ENCODE data around the gene SGK2. TPM values are rescaled to one million over a fixed set of nuclear protein-coding genes. Genes with fewer than 3 reads are reported as not detected.
"Not testable (repeated sequence)": the region's sequence is repeated elsewhere in the genome, so short reads cannot be mapped to it uniquely, and the experiment has no call there.

SGK2 gene
- total RNA-seq, 1 donor from 2014 or later = 0.56 TPM

DNA sequence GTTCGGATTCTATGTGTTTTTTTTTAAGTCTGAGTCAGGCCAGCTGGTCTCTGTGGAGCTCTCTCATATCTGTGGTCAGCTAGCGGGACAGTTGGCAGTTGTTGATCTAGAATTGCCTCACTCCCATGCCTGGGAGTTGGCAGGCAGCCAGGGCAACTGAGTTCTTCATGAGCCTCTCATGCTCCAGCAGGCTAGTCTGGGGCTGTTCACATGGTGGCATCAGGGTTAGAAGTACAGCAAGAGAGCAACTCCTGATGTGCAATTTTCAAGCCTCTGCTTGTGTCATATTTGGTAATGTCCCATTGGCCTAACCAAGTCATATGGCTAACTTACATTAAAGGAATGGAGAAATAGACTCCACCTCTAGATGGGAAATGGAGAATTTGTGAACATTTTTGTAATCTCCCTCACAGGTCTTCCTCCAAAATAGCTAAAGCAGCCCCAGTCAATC, 25.2 kb downstream of the SGK2 start:
- Mint-ChIP-seq H3K27me3 (ENCODE audit: unreplicated experiment) (no peaks in the 10 kb centered on the region), H3K4me3 (ENCODE audit: unreplicated experiment) (no peak overlapping the region), H3K36me3 (ENCODE audit: unreplicated experiment) (no peaks in the 10 kb centered on the region), H3K9me3 (ENCODE audit: unreplicated experiment) (no peaks in the 10 kb centered on the region), H3K27ac (ENCODE audit: unreplicated experiment) (no peak overlapping the region), H3K4me1 (ENCODE audit: low read depth, unreplicated experiment) (no peaks in the 10 kb centered on the region)
- DNase-seq = no peak
- TF ChIP-seq, protein P1, sequence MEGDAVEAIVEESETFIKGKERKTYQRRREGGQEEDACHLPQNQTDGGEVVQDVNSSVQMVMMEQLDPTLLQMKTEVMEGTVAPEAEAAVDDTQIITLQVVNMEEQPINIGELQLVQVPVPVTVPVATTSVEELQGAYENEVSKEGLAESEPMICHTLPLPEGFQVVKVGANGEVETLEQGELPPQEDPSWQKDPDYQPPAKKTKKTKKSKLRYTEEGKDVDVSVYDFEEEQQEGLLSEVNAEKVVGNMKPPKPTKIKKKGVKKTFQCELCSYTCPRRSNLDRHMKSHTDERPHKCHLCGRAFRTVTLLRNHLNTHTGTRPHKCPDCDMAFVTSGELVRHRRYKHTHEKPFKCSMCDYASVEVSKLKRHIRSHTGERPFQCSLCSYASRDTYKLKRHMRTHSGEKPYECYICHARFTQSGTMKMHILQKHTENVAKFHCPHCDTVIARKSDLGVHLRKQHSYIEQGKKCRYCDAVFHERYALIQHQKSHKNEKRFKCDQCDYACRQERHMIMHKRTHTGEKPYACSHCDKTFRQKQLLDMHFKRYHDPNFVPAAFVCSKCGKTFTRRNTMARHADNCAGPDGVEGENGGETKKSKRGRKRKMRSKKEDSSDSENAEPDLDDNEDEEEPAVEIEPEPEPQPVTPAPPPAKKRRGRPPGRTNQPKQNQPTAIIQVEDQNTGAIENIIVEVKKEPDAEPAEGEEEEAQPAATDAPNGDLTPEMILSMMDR (IDR thresholded peaks at IDR 0.05; ENCODE audit: partially characterized antibody, unreplicated experiment) = no peak

DNA sequence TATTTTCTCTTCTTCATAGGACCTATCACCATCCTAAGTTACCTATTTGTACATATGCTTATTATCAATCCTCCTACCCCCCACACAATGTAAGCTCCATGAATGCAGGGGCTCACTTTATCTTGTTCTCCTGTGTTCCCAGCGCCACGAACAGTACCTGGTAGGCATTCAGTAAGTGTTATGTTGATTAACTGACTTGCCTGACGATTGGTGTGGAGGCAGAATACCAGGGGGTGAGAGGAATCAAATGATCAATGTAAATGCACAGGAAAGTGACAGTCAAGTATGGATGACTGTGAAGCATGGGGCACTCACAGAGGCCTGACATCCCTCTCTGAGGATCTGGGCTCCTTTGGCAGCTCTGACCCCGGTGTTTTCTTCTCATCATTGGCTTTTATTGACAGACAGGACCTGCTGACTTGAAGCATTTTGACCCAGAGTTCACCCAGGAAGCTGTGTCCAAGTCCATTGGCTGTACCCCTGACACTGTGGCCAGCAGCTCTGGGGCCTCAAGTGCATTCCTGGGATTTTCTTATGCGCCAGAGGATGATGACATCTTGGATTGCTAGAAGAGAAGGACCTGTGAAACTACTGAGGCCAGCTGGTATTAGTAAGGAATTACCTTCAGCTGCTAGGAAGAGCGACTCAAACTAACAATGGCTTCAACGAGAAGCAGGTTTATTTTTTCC, 25.8 kb downstream of the SGK2 start:
- no peaks in the 10 kb centered on the region for H3K9me3 Mint-ChIP-seq (ENCODE audit: unreplicated experiment)
- no peak overlapping the region for H3K27ac Mint-ChIP-seq (ENCODE audit: unreplicated experiment)
- H3K4me3 Mint-ChIP-seq (ENCODE audit: unreplicated experiment) = no peak overlapping the region
- H3K36me3 Mint-ChIP-seq (ENCODE audit: unreplicated experiment) = no peaks in the 10 kb centered on the region
- DNase-seq = no peak
- no peaks in the 10 kb centered on the region for H3K27me3 Mint-ChIP-seq (ENCODE audit: unreplicated experiment)
- TF ChIP-seq, protein P1 (IDR thresholded peaks at IDR 0.05; ENCODE audit: partially characterized antibody, unreplicated experiment) = no peak
- H3K4me1 Mint-ChIP-seq (ENCODE audit: low read depth, unreplicated experiment) = no peaks in the 10 kb centered on the region

DNA sequence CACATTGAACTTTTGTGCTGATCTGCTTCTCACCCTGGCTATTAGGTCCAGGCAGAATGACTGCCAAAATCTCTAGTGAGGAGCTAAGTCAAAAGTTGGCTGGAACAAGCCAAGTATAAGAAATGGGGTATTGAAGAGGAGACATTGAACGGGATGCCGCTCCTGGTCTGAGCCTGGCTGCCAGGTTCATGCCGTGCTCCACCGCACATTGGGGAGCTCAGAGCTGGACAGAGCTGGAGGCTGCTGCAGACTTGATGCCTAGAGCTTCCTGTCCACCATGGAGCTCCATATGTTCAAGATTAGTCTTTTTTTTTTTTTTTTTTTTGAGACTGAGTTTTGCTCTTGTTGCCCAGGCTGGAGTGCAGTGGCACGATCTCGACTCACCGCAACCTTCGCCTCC, 27.8 kb downstream of the SGK2 start:
- no peak overlapping the region for H3K4me3 Mint-ChIP-seq (ENCODE audit: unreplicated experiment)
- TF ChIP-seq, protein P1 (IDR thresholded peaks at IDR 0.05; ENCODE audit: partially characterized antibody, unreplicated experiment) = no peak
- H3K4me1 Mint-ChIP-seq (ENCODE audit: low read depth, unreplicated experiment) = peaks cover 5% of the 10 kb centered on the region
- no peaks in the 10 kb centered on the region for H3K36me3 Mint-ChIP-seq (ENCODE audit: unreplicated experiment)
- no peak overlapping the region for H3K27ac Mint-ChIP-seq (ENCODE audit: unreplicated experiment)
- H3K9me3 Mint-ChIP-seq (ENCODE audit: unreplicated experiment) = no peaks in the 10 kb centered on the region
- no peak for DNase-seq
- no peaks in the 10 kb centered on the region for H3K27me3 Mint-ChIP-seq (ENCODE audit: unreplicated experiment)

DNA sequence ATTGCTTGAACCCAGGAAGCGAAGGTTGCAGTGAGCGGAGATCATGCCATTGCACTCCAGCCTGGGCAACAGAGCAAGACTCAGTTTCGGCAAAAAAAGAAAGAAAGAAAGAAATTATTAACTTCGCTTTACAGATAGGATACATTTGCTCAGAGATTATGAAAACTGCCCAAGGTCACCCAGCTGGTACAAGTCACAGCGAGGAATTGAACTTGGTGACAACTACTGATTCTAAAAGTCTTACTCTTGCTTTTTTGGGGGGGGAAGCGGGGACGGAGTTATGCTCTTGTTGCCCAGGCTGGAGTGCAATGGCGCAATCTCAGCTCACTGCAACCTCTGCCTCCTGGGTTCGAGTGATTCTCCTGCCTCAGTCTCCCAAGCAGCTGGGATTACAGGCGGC, 29.7 kb downstream of the SGK2 start:
- not testable (repeated sequence) for H3K9me3 Mint-ChIP-seq (ENCODE audit: unreplicated experiment); H3K27me3 Mint-ChIP-seq (ENCODE audit: unreplicated experiment); H3K27ac Mint-ChIP-seq (ENCODE audit: unreplicated experiment); H3K36me3 Mint-ChIP-seq (ENCODE audit: unreplicated experiment); DNase-seq; H3K4me3 Mint-ChIP-seq (ENCODE audit: unreplicated experiment); H3K4me1 Mint-ChIP-seq (ENCODE audit: low read depth, unreplicated experiment)

DNA sequence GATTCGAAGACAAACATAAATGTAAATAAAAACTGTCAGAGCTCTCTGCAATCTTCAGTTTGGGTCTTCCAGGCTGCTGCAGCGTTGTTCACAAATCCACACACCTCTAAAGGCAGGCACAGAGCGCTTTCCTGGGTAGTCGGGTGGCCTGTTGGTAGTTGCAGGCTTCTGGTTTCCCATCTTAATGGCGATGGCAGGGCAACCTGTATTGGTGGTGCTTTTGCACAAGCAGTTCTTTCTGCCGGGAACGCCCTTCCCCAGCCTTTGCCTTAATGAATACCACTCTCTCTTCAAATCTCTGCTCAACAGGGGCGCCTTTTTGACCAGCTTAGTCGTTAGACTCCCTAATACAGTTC, 31.2 kb downstream of the SGK2 start:
- H3K4me3 Mint-ChIP-seq (ENCODE audit: unreplicated experiment) = peak overlapping the region; percentile 96
- no peak for DNase-seq
- TF ChIP-seq, protein P1 (IDR thresholded peaks at IDR 0.05; ENCODE audit: partially characterized antibody, unreplicated experiment) = no peak
- H3K27ac Mint-ChIP-seq (ENCODE audit: unreplicated experiment) = peak overlapping the region; percentile 96
- H3K27me3 Mint-ChIP-seq (ENCODE audit: unreplicated experiment) = no peaks in the 10 kb centered on the region
- H3K4me1 Mint-ChIP-seq (ENCODE audit: low read depth, unreplicated experiment) = peaks cover 6% of the 10 kb centered on the region
- H3K9me3 Mint-ChIP-seq (ENCODE audit: unreplicated experiment) = no peaks in the 10 kb centered on the region
- H3K36me3 Mint-ChIP-seq (ENCODE audit: unreplicated experiment) = no peaks in the 10 kb centered on the region
